ENCODE data around the gene ADGRG7.

The ADGRG7 gene

GRCh38 chr3:100609305-100609704 lies at the start of gene ADGRG7:
TSS of gene ADGRG7 (plus strand) at chr3:100609601. CDS start at chr3:100609857, 256 bp downstream.
- Histone ChIP-seq H3K4me3 (no peak within 1 kb of the TSS), H3K27ac (no peak within 1 kb of the TSS)
- no peak for TF ChIP-seq CTCF (IDR thresholded peaks at IDR 0.05)
- no peak for DNase-seq (ENCODE audit: low spot score)

GRCh38 chr3:100560426-100560825 lies 49.0 kb upstream of the ADGRG7 start:
- no peak for TF ChIP-seq CTCF (IDR thresholded peaks at IDR 0.05)
- H3K27ac ChIP-seq, result no peak overlapping the region
- DNase-seq (ENCODE audit: low spot score), result no peak
- no peak overlapping the region for H3K4me3 ChIP-seq

GRCh38 chr3:100561459-100562158 lies 47.8 kb upstream of the ADGRG7 start:
- Histone ChIP-seq H3K4me3 (no peak overlapping the region), H3K27ac (no peak overlapping the region)
- DNase-seq (ENCODE audit: low spot score), result no peak
- no peak for TF ChIP-seq CTCF (IDR thresholded peaks at IDR 0.05)

- no peak for DNase-seq (ENCODE audit: low spot score)
- no peak for TF ChIP-seq CTCF (IDR thresholded peaks at IDR 0.05)
- Histone ChIP-seq H3K27ac (no peak overlapping the region), H3K4me3 (no peak overlapping the region)
Observed at GRCh38 chr3:100562224-100562857, 47.1 kb upstream of the ADGRG7 start.

GRCh38 chr3:100563228-100563627 lies 46.2 kb upstream of the ADGRG7 start:
- no peak for DNase-seq (ENCODE audit: low spot score)
- no peak for TF ChIP-seq CTCF (IDR thresholded peaks at IDR 0.05)
- Histone ChIP-seq H3K4me3 (no peak overlapping the region), H3K27ac (no peak overlapping the region)

GRCh38 chr3:100563652-100564211 lies 45.7 kb upstream of the ADGRG7 start:
- DNase-seq (ENCODE audit: low spot score), result no peak
- no peak overlapping the region for H3K27ac ChIP-seq
- TF ChIP-seq CTCF (IDR thresholded peaks at IDR 0.05), result no peak
- no peak overlapping the region for H3K4me3 ChIP-seq

GRCh38 chr3:100570811-100571210 lies 38.6 kb upstream of the ADGRG7 start:
- no peak for TF ChIP-seq CTCF (IDR thresholded peaks at IDR 0.05)
- DNase-seq (ENCODE audit: low spot score), result no peak
- Histone ChIP-seq H3K4me3 (no peak overlapping the region), H3K27ac (no peak overlapping the region)
